HUDEP-2 (cell line): ENCODE results near the gene THSD7A.

Experiments used
- DNase-seq, 76 experiments: peaks; one replicate each; lab custom pipeline; 2025; ENCODE audit not compliant: unreplicated experiment in 76 of 76; lab: John Stamatoyannopoulos, UW

THSD7A gene

GRCh38 chr7:11648980-11649379, 183.0 kb downstream of the THSD7A start:
- no peak for DNase-seq

- DNase-seq, result no peak
These were observed 183.9 kb downstream of the THSD7A start for GRCh38 chr7:11648101-11648500.

- DNase-seq, result no peak
These were observed 189.2 kb downstream of the THSD7A start for GRCh38 chr7:11642841-11643240.

- no peak for DNase-seq
These were observed 189.7 kb downstream of the THSD7A start for GRCh38 chr7:11642276-11642675.

GRCh38 chr7:11638011-11638774, 193.8 kb downstream of the THSD7A start:
- DNase-seq, result no peak

- no peak for DNase-seq
These were observed 195.7 kb downstream of the THSD7A start for GRCh38 chr7:11636274-11636673.

GRCh38 chr7:11633310-11633709, 198.7 kb downstream of the THSD7A start:
- DNase-seq, result no peak

GRCh38 chr7:11630355-11630754, 201.6 kb downstream of the THSD7A start:
- DNase-seq, result no peak

- no peak for DNase-seq
These were observed 206.3 kb downstream of the THSD7A start for GRCh38 chr7:11625669-11626068.

- no peak for DNase-seq
These were observed 208.8 kb downstream of the THSD7A start for GRCh38 chr7:11623093-11623678.

- DNase-seq, result no peak
These were observed 211.4 kb downstream of the THSD7A start for GRCh38 chr7:11620406-11621253.

- no peak for DNase-seq
These were observed 215.5 kb downstream of the THSD7A start for GRCh38 chr7:11616466-11616865.

GRCh38 chr7:11615174-11615573, 216.8 kb downstream of the THSD7A start:
- DNase-seq, result no peak

GRCh38 chr7:11613292-11613930, 218.6 kb downstream of the THSD7A start:
- no peak for DNase-seq

- no peak for DNase-seq
These were observed 219.3 kb downstream of the THSD7A start for GRCh38 chr7:11612737-11613136.

GRCh38 chr7:11609096-11609670, 222.8 kb downstream of the THSD7A start:
- DNase-seq, result no peak

- DNase-seq, result no peak
These were observed 224.3 kb downstream of the THSD7A start for GRCh38 chr7:11607686-11608085.

GRCh38 chr7:11605749-11606148, 226.2 kb downstream of the THSD7A start:
- no peak for DNase-seq

GRCh38 chr7:11604505-11604904, 227.5 kb downstream of the THSD7A start:
- DNase-seq, result no peak

- no peak for DNase-seq
These were observed 230.2 kb downstream of the THSD7A start for GRCh38 chr7:11601761-11602160.

GRCh38 chr7:11593322-11593721, 238.7 kb downstream of the THSD7A start:
- no peak for DNase-seq
